ENCODE data around the gene ZSWIM1.

The ZSWIM1 gene

DNA sequence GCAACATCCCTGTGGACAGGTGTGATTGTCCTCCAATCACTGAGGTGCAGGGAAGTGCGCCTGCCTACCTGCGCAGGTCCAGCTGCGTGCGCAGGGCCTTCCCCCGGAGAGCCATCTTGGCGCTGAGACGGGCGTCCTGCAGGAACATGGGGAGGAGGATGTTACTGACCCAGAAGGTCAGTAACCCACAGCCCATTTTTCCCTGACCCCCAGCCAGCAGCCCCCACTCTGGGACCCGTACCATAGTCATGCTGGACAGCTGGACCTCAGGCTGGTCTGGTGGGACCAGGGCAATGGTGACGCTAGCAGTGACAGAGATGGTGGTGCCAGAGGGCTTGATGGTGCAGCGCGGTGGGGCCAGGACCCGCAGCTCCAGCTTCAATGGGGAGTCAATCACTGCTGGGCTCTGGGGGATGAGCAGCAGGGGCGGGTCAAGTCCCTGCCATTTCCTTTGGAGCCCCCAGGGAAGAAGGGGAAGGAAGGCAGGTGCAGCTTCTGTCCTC is 21.2 kb downstream of the ZSWIM1 start:
- no peaks in the 10 kb centered on the region for H3K9me3 ChIP-seq (ENCODE audit: insufficient read depth, low read depth, low read length)
- WGBS = 93% methylated on average over 14 of the region's 14 CpGs
- H3K27me3 ChIP-seq (ENCODE audit: insufficient read depth, low read length) = no peaks in the 10 kb centered on the region
- no peak overlapping the region for H3K9ac ChIP-seq (ENCODE audit: low read depth, low read length)
- H3K27ac ChIP-seq (ENCODE audit: low read depth, low read length) = no peak overlapping the region
- no peaks in the 10 kb centered on the region for H3K4me1 ChIP-seq (ENCODE audit: insufficient read depth, low read length)
- H3K36me3 ChIP-seq (ENCODE audit: insufficient read depth, low read length) = peaks cover 92% of the 10 kb centered on the region
- H3K4me3 ChIP-seq (ENCODE audit: low read length) = no peak overlapping the region

DNA sequence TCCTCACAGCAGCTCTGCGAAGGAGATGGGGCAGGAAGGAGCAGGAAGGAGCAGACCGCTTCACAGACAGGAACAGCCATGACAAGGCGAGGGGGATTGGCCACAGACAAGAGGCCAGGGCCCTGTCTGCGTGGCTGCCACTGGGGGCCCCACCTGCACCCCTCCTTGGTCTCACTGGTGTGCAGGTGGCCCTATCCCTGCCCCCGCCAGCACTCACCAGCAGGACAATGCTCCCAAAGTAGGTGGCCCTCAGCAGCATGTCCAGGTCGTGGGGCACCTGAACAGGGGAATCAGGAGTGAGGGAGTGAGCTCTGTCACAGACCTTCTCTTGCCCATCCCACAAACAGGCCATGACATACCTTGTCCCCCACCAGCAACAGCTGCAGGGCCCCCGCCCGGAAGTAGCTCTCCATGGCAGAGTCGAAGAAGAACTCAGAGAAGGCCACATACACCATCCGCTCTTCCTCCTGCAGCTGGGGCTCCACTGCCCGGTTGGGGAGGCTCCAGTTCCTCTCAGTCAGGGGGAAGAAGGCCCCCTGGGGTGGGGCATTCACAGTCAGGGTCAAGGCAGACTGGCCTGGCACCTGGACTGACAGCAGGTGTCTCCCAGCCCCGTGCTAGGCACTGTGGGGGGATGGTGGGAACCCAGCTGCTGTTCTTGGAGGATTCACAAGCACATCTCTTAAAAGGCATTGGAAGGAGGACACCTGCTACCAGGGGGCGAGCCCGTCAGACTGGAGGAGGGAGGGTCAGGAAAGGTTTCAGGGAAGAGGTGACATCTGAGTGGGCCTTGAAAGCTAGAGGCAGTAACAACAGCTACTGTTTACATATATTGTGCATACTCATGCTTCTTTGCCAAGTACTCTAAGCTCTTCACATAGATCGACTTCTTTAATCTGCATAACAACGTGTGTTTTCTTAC is 23.8 kb downstream of the ZSWIM1 start:
- Histone ChIP-seq H3K27me3 (ENCODE audit: insufficient read depth, low read length) (no peaks in the 10 kb centered on the region), H3K9me3 (ENCODE audit: insufficient read depth, low read depth, low read length) (no peaks in the 10 kb centered on the region), H3K27ac (ENCODE audit: low read depth, low read length) (no peak overlapping the region), H3K9ac (ENCODE audit: low read depth, low read length) (no peak overlapping the region), H3K4me1 (ENCODE audit: insufficient read depth, low read length) (no peaks in the 10 kb centered on the region), H3K36me3 (ENCODE audit: insufficient read depth, low read length) (peaks cover 87% of the 10 kb centered on the region), H3K4me3 (ENCODE audit: low read length) (no peak overlapping the region)
- WGBS = 88% methylated on average over 16 of the region's 16 CpGs

DNA sequence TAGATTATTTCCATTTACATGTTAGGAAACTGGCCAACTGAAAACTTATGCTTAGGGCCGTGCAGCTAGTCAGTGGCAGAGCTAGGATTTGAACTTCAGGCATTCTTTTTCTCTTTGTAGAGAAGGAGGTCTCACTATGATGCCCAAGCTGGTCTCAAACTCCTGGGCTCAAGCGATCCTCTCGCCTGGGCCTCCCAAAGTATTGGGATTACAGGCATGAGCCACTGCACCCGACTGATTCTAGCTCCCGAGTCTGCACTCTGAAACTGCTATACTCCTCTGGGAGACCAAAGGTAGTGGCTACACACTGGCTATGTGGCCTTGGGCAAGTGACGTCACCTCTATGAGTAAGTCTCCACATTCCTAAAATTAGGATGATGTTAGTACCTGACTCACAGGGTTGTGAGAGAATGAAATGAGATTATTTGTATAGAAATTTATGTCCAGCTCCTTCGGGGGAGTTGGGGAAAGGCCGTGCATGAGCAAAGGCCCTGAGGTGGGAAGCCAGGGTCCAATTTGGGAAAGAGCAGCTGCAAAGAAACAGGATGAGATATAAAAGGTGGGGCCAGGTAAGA is 24.6 kb downstream of the ZSWIM1 start:
- H3K4me1 ChIP-seq (ENCODE audit: insufficient read depth, low read length) = no peaks in the 10 kb centered on the region
- H3K27ac ChIP-seq (ENCODE audit: low read depth, low read length) = no peak overlapping the region
- H3K36me3 ChIP-seq (ENCODE audit: insufficient read depth, low read length) = peaks cover 83% of the 10 kb centered on the region
- H3K9me3 ChIP-seq (ENCODE audit: insufficient read depth, low read depth, low read length) = no peaks in the 10 kb centered on the region
- 87% methylated on average over 8 of the region's 8 CpGs for WGBS
- H3K27me3 ChIP-seq (ENCODE audit: insufficient read depth, low read length) = no peaks in the 10 kb centered on the region
- no peak overlapping the region for H3K9ac ChIP-seq (ENCODE audit: low read depth, low read length)
- no peak overlapping the region for H3K4me3 ChIP-seq (ENCODE audit: low read length)

DNA sequence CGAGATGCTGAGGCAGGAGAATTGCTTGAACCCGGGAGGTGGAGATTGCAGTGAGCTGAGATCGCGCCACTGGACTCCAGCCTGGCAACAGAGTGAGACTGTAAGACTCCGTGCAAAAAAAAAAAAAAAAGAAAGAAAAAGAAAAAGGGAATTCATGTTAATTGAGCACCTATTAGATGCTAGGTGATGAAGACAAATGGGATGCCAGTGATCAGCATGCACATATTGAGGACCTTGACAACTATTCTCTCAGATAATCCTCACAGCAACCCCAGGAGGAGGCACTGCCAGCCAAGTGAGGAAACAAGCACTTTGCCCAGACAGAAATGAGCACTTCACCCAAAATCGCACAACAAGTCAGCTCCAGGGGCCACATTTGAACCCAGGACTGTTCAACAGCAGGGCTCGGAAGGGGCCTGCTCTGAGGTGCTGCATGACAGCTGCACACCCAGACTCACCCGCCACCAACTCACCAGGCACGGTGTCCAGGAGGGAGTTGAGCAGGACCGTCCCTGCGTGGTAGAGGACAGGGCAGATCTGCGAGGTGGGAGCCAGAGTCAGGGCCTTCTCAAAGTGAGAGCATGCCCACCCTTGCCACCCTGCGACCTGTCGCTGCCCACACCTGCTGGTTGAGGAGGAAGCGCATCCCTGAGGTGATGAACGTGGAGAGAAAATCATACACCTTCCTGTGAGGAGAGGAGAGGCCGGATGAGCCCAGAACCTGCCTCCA is 26.4 kb downstream of the ZSWIM1 start:
- Histone ChIP-seq H3K4me3 (ENCODE audit: low read length) (no peak overlapping the region), H3K27ac (ENCODE audit: low read depth, low read length) (no peak overlapping the region), H3K9me3 (ENCODE audit: insufficient read depth, low read depth, low read length) (no peaks in the 10 kb centered on the region), H3K27me3 (ENCODE audit: insufficient read depth, low read length) (no peaks in the 10 kb centered on the region), H3K36me3 (ENCODE audit: insufficient read depth, low read length) (peaks cover 67% of the 10 kb centered on the region), H3K9ac (ENCODE audit: low read depth, low read length) (no peak overlapping the region), H3K4me1 (ENCODE audit: insufficient read depth, low read length) (peaks cover 2% of the 10 kb centered on the region; the same call in 1 of the 2 replicates)
- WGBS = 96% methylated on average over 17 of the region's 17 CpGs

DNA sequence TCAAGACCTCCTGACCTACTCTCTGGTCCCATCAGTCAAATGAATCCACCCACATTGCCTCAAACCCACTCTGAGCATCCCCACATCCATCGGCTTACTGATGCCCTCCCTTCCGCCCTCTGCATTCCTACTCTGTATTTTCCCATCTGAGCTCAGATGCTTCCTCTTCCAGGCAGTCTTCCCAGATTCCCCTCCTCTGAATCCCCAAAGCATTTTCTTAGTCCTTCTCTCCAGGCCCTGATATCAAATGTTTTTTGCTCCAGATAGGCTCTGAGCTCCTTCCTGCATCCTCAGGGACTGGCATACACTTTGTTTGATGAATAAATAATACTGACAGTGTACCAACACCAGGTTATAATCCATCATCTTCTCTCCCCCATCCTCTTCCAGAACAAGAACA is 27.1 kb downstream of the ZSWIM1 start:
- Histone ChIP-seq H3K9ac (ENCODE audit: low read depth, low read length) (no peak overlapping the region), H3K27ac (ENCODE audit: low read depth, low read length) (no peak overlapping the region), H3K36me3 (ENCODE audit: insufficient read depth, low read length) (peaks cover 61% of the 10 kb centered on the region), H3K4me1 (ENCODE audit: insufficient read depth, low read length) (peaks cover 4% of the 10 kb centered on the region; the same call in 1 of the 2 replicates), H3K4me3 (ENCODE audit: low read length) (no peak overlapping the region), H3K27me3 (ENCODE audit: insufficient read depth, low read length) (no peaks in the 10 kb centered on the region), H3K9me3 (ENCODE audit: insufficient read depth, low read depth, low read length) (no peaks in the 10 kb centered on the region)
- 90% methylated on average over 2 of the region's 2 CpGs for WGBS

DNA sequence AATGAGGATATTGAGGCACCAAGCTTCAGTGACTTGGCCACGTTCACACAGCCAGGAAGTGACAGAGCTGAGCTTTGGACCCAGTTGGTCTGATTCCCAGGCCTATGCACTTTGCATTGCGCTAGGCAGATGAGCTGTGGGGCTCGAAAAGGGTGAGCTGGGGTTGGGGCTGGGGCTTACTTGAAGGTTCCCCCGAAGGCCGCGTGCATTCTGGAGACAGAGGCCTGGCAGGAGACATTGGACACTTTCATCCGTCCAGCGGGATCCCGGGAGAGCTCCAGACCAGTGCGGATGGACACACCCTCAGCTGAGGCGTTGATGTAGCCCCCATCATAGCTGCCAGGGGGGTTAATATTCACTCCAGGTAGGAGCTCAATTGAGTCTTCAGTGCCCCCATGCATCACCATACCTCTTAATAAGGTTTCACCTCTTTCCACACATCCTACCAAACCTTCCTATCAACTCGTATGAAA is 28.3 kb downstream of the ZSWIM1 start:
- Histone ChIP-seq H3K36me3 (ENCODE audit: insufficient read depth, low read length) (peaks cover 48% of the 10 kb centered on the region), H3K4me1 (ENCODE audit: insufficient read depth, low read length) (peaks cover 4% of the 10 kb centered on the region; the same call in 1 of the 2 replicates), H3K27ac (ENCODE audit: low read depth, low read length) (no peak overlapping the region), H3K9me3 (ENCODE audit: insufficient read depth, low read depth, low read length) (no peaks in the 10 kb centered on the region), H3K27me3 (ENCODE audit: insufficient read depth, low read length) (no peaks in the 10 kb centered on the region), H3K9ac (ENCODE audit: low read depth, low read length) (no peak overlapping the region), H3K4me3 (ENCODE audit: low read length) (no peak overlapping the region)
- 96% methylated on average over 12 of the region's 12 CpGs for WGBS

DNA sequence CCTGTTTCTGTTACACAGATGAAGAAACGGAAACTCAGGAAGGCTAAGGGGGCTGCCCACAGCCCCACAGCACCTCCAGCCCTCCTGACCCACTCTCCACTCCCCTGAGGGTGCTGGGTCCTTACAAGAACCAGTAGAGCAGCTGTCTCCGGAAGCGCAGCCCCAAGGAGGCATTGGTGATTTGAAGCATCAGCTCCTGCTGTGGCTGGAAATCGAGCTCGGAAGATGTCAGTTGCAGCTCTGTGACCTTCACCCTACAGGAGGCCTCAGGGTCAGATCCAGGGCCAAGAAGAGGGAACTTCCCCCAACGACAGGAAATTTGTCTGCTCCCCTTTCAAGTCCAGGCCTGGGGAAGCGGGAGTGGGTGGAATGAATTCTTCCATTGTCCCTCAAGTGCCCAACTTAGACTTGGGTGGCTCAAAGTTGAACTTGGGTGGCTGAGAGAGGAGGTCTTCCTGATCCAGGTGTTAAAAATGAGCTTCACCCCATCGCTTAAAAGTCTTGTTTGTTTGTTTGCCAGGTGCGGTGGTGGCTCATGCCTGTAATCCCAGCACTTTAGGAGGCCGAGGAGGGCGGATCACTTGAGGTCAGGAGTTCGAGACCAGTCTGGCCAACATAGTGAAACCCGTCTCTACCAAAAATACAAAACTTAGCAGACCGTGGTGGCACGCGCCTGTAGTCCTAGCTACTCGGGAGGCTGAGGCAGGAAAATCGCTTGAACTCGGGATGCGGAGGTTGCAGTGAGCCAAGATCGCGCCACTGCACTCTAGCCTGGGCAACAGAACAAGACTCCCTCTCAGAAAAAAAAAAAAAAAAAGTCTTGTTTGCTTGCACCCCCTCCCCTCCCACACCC is 29.0 kb downstream of the ZSWIM1 start:
- Histone ChIP-seq H3K9ac (ENCODE audit: low read depth, low read length) (no peak overlapping the region), H3K27me3 (ENCODE audit: insufficient read depth, low read length) (no peaks in the 10 kb centered on the region), H3K4me3 (ENCODE audit: low read length) (peak overlapping the region; percentile 31), H3K36me3 (ENCODE audit: insufficient read depth, low read length) (peaks cover 42% of the 10 kb centered on the region), H3K9me3 (ENCODE audit: insufficient read depth, low read depth, low read length) (no peaks in the 10 kb centered on the region), H3K4me1 (ENCODE audit: insufficient read depth, low read length) (peaks cover 4% of the 10 kb centered on the region; the same call in 1 of the 2 replicates), H3K27ac (ENCODE audit: low read depth, low read length) (no peak overlapping the region)
- 90% methylated on average over 21 of the region's 22 CpGs for WGBS

DNA sequence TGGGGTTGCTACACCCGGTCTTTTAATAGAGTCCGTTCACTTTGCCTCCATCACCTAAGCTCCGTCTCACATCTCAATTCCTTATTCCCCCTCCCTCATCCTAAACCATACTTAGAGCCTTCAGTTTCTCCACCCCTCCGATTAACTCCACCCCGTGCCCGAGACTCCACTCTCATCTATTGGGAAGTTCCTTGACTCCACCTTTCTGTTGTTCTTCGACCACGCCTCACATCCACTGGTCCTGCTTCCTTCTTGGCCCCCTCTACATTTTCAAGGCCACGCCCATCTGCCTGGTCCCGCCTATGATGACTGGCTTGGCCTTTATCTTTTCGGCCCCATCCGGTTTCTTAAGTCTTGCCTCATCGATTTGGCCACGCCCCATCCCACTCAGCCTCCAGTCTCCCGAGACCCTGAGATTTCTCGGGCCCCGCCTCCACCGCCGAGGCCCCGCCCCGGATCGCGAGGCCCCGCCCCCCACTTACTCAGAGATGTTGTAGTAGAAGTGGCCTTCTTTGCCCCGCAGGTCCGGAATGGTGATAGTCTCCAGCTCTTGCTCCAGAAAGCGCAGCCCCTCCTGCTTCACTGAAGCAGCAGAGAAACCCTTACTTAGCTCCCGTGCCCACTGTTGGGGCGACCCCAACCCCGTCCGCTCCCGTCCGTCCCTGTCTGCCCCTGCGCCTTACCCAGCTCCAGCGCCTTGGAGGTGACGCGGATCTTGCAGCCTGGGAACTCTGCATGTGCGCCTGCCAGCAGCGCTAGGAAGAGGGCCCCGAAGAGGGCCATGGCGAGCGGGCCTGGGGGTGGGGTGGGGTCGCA is 29.9 kb downstream of the ZSWIM1 start:
- Histone ChIP-seq H3K9me3 (ENCODE audit: insufficient read depth, low read depth, low read length) (no peaks in the 10 kb centered on the region), H3K36me3 (ENCODE audit: insufficient read depth, low read length) (peaks cover 33% of the 10 kb centered on the region), H3K4me3 (ENCODE audit: low read length) (peak overlapping the region; percentile 74), H3K9ac (ENCODE audit: low read depth, low read length) (peak overlapping the region; percentile 78), H3K27me3 (ENCODE audit: insufficient read depth, low read length) (no peaks in the 10 kb centered on the region), H3K27ac (ENCODE audit: low read depth, low read length) (peak overlapping the region; percentile 68), H3K4me1 (ENCODE audit: insufficient read depth, low read length) (peaks cover 4% of the 10 kb centered on the region; the same call in 1 of the 2 replicates)
- 2% methylated on average over 43 of the region's 43 CpGs for WGBS

DNA sequence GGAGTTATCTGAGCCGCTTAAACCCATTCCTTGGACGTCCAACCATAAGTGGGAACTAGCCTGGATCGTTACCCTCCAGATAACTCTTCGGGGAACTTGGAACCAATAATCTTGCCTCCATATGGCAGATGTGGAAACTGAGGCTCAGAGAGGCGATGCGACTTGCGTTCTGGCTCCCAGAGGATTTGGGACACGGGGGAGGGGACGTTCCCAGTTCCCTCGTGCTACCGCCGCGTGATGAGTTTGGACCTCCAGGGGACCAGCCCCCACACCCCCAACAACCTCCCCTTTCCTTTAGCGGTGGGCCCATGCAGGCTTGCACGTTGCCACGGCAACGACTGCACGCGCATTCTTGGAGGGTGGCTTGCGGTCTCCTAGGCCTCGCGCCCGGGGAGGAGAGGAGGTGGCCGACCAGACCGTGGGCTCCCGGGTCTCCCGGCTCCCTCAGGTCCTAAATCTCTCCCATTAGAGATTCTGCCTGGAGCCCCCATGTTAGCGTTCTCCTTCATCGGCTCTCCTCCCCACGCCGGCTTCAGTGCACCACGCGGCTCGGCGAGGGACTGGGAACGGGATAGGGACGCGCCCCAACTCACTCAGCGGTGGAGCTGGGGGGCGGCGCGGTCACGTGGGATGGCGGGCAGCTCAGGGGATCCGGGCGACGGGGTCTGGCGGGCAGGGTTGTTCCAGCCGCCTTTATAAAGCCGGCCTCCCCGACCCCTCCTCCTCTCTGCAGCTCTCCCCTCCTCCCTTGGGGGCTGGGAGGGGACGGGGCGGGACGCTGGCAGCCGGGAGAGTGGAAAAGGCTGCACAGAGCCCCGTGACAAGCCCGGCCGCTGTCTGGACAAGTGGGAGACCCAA is 30.7 kb downstream of the ZSWIM1 start, which contains the start of gene PLTP:
PLTP (minus strand) TSS at position 670 of the 858 bp plus-strand sequence. CDS start 703 bp downstream, outside the sequence.
- Histone ChIP-seq H3K27me3 (ENCODE audit: insufficient read depth, low read length) (no peaks in the 10 kb centered on the region), H3K27ac (ENCODE audit: low read depth, low read length) (peak within 1 kb of the TSS; percentile 68), H3K9me3 (ENCODE audit: insufficient read depth, low read depth, low read length) (no peaks in the 10 kb centered on the region), H3K4me3 (ENCODE audit: low read length) (peak within 1 kb of the TSS; percentile 74), H3K36me3 (ENCODE audit: insufficient read depth, low read length) (peaks cover 27% of the 10 kb centered on the region), H3K9ac (ENCODE audit: low read depth, low read length) (peak within 1 kb of the TSS; percentile 78), H3K4me1 (ENCODE audit: insufficient read depth, low read length) (peaks cover 4% of the 10 kb centered on the region; the same call in 1 of the 2 replicates)
- under 1% methylated on average over 53 of the region's 58 CpGs for WGBS
